Stimulated activated CD4-positive, alpha-beta T cell treated with anti-CD3 and anti-CD28 coated beads, Interleukin-4, amount 100 ng/mL, for 48 hours (primary cell): ENCODE results near the gene FRMD4A.

Experiments
- DNase-seq, 2 donors: peaks; one replicate each; pipeline ENCODE4 v3.0.0-alpha.2; 2020; ENCODE audit warnings: low read depth in 2 of 2

Gene FRMD4A

DNA sequence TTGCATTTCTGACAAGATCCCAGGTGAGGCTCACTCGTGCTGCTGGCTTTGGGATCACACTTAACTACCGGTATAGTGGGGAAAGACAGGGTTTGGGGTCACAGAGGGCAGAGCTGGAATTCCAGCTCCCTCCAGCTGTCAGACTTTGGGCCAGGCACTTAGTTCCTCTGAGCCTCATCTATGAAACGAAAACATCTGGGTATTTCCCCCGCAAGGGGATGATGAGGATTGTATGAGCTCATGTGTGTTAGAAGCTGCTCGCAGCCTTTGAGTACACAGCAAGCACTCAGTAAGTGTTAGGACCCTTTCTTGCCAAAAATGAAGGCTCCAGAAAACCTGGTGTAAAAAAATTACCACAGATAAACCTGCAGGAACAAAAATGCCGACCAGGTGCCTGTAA lies 677.9 kb downstream of the FRMD4A start:
- no peak for DNase-seq

DNA sequence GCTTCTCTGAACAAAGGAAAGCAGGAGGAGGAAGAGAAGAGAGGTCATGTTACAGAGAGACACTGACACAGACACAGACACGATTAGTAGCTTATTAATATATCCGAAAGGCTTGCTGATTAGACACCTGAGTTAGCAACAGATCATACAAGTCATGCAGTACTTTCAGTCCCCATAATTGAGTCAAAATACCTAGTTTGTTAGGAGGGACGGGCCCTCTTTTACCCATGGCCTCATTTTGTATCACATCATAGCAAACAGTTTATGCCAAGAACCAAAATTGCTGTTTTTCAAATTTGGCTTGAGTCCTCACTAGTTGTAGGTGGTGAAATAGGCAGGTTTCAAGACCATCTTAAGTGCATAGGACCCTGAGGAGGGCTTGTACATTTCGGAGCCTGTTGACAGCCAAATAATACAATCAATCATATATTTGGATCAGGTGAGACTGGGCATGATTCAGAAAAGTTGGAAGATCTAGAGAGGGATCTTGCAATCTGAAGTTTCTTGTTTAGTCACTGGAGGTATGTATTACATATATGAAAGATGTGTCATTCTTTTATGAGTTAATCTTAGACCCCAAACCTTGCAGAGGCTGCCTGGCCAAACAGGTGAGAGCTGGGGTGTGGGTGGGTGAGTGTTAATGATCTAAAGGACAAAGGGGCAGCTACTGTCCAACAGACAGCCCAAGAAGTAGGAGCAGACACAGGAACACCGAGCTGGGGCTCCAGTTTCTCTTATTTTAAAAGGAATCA lies 678.6 kb downstream of the FRMD4A start:
- DNase-seq: no peak

DNA sequence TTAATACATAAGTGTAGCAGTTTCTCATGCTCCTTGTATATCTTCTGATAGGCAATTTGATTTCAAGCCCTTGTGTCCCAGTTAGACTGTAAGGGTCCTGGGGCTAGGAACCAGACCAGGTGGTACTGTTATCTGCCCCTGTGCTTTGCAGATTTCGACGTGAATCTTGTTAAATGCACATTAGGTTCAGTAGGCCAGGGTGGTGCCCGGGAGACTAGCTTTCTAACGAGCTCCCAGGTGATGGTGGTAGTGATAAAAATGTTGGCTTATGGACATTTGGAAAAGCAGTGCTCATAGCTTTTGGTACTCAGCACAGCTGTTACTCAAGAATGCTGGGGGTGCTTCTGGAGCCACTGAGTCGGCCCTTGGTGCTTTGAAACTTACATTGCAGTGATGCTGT lies 679.8 kb downstream of the FRMD4A start:
- DNase-seq: no peak

DNA sequence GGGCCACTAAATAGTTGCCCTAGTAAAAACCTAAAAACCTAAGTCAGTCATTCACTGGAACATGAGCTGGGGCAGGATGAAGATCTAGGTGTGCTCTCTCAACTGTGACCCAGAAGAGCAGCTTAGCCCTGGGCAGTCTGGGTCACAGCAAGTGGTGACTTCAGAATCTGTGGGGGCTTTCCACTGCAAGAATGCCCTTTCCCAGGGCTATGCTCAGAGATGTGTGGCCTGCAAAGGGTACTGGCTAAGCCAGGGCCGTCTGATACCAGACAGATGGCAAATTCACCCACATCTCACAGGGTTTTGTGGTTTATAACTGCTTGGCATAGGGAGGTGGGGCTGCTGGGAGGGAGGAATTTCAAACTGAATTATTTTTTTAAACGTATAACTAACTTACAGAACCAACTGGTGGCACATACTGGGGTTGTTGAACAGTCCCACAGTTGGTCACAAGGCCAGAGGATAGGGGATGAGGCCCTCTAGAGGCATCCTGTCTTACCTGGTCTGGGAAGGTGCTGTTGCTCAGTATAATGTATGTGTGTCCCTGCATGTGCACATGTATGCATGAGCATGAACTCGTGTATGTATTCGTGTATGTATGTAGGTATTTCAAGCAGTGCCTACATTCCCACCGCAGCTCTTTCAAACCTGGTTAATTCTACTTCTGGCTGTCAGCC lies 680.7 kb downstream of the FRMD4A start:
- DNase-seq: no peak

DNA sequence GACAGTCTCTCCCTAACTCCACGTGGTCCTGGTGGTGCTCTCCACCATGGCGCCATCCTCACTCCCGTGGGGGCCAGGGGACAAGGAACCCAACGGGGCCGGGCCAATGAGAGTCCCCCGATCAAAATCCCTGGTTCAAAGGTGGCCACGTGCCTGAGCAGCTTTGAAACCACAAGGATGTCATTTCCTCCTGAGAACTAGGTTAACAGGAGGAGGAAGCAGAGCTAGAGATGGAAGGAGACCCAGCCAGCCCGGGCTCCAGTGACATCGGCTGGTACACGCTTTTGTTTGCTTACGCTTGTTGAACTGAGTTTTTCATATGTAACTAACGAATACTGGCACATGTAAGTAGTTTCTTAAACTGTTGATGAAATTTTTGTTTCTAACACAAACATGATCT lies 682.3 kb downstream of the FRMD4A start:
- DNase-seq: no peak

DNA sequence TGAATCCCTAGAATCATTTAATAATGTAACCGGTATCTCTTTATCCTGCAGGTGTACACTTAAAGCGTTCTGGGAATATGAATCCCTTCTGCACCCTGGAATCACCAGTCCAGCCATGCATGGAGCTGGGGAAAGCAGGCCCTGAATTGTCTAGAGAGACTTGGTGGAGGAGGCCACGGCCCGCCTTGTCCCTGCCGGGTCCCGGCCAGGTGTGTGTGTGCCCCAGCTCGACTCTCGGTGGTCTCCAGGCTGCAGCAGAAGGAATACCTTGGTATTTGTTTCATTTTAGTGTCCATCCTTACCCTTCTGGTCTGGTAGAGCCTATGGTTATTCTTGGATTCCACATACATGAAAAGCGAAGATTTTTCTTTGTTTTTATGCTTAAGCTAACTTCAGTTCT lies 685.9 kb downstream of the FRMD4A start:
- no peak for DNase-seq

DNA sequence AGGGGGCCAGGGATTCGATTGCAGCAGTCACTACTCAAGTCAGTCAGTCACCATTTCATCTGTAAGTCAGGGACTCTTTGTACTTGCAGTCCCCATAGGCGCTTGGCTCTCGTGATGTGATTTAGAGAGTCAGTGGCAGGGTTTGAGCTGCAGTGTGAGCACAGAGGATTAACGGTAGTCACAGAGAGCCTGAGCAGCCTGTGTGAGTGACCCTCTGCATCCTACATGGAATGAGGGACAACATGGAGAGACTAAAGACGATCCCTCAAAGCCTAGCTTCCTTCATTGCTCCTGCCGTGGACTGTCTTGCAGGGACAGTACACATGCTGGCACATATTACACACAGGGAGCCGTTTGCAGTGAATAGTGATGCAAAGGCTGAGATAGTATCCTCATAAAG lies 687.7 kb downstream of the FRMD4A start:
- no peak for DNase-seq

DNA sequence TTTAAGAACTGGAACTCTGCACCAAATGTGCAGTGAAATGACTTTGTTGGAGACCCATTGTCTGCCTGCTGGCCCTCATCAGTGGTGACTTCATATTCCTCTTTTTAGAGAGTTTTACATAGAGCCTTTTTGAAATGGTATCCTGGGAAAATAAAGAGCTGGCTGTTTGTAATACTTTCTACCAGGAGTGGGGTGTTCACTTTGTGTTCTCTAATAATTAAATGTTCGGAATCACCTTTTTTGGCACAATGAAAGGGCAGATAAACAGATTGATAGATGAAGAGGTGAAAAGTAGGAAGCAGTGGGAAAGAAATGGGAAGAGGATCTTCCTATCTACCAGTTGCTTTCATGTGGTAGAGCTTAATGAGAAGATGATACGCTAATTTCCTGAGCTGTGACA lies 688.4 kb downstream of the FRMD4A start:
- DNase-seq: no peak

DNA sequence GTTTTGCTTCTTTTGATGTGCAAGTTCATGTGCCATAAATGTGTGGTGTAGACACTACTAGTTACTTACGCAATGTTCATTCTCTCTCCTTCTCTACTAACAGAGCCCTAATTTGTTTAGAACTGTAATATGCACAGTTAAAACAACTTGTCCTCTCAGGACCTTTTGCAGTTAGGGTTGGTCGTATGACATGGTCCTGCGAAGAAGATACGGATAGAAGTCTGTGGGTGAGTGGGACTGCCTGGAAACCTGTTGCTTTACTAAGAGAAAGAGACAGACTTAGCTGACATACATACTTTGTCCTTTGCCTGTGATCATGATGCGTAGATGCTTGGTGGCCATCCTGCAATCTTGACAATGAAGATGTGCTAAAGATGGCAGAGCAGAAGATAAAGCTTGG lies 692.8 kb downstream of the FRMD4A start:
- no peak for DNase-seq

GRCh38 chr10:13637303-13637856 lies 693.3 kb downstream of the FRMD4A start:
- no peak for DNase-seq

- DNase-seq: no peak
Observed at GRCh38 chr10:13636776-13637175, 693.9 kb downstream of the FRMD4A start.

GRCh38 chr10:13634207-13634606 lies 696.5 kb downstream of the FRMD4A start:
- DNase-seq: no peak

- no peak for DNase-seq
Observed at GRCh38 chr10:13633689-13634088, 697.0 kb downstream of the FRMD4A start.

DNA sequence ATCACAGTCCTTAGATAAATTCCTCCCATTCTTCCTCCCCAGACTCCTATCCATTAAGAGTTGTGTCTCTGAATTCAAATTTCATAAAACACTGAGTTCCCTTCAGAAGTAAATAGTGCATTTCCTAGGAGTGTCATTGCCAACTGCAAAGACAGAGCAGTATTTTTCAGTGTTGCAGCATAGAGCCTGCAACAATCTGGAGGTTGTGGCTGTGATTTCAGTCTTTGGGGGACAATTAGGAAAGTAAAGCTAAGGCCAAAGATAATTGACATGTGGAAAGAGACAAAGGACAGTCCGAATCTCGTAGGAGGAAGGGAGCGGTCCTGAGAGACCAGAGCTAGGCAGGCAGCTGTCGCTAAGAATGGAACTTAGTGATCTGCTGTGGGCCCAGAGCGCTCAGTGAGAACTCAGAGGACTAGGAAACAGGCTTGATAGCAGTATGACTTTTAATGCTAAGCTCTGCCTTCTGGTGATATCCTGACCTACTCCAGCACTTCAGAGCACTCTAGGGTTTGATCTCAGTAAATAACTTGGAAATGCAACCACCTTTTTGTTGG lies 697.8 kb downstream of the FRMD4A start:
- no peak for DNase-seq

DNA sequence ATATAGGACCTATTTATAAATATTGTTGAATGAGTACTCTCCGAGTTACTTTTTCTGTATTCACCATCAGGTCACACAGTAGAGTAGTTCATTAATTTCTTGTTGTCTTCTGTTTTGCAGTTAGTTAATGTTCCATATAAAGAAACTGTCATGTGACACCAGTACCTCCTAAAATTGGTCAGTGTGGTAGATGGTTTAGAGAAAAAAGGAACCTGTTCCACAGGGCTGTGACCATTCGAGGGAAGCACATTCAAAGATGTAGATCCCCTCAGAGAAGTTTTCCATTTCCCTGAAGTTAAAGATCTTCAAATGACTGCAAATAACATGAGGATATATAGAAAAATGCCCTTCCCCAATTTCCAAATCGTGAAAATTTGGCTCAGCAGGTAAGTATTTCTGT lies 698.3 kb downstream of the FRMD4A start:
- no peak for DNase-seq

- no peak for DNase-seq
Observed at GRCh38 chr10:13631594-13631993, 699.1 kb downstream of the FRMD4A start.

DNA sequence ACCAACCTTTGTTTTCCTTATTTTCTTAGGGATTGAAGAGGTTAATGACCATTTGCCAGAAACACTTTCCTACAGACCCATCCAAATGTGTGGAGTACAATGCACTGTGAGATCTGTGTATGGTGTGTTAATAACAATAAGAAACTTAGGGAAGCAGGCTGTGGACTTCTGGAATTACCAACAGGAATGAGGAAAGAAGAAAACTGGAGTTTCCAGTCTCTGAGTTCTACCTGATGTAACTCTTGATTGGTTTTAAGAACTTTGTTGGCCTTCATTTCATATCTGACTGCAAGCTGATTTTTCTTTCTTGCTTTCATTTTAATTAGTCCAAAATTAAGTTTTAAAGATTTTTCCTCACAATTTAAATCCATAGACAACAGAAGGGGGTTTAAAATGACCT lies 700.5 kb downstream of the FRMD4A start:
- no peak for DNase-seq

GRCh38 chr10:13629116-13629515 lies 701.6 kb downstream of the FRMD4A start:
- no peak for DNase-seq

DNA sequence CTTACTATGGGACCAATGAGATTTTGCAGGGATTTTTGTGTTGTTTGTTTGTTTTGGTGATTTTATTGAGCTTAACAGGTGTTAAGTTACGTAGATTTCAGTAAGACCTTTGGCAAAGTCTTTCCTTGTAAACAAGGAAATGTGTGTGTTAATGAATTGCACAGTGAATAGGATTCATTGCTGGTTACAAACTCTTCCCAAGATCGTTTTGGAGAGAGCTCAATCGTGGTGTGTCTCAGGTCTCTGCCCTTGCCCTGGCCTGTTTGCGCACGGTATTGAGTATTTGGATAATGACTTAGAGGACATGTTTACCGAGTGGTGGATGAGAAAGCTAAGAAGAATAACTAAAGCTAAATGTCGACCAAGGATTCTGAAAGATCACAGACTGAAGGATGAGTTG lies 702.1 kb downstream of the FRMD4A start:
- no peak for DNase-seq

GRCh38 chr10:13627459-13628310 lies 703.0 kb downstream of the FRMD4A start:
- DNase-seq: no peak

- no peak for DNase-seq
Observed at GRCh38 chr10:13624630-13625029, 706.1 kb downstream of the FRMD4A start.

- DNase-seq: no peak
Observed at GRCh38 chr10:13621931-13622330, 708.8 kb downstream of the FRMD4A start.
